Measurements from ENCODE around the gene NGEF. TPM values are rescaled to one million over a fixed set of nuclear protein-coding genes. Genes with fewer than 3 reads are reported as not detected.

The NGEF gene
- total RNA-seq, 1 donor from 2014 or later: 0.16 TPM

- no peak overlapping the region for H3K27ac Mint-ChIP-seq (ENCODE audit: unreplicated experiment)
- Histone ChIP-seq H3K4me2 (ENCODE audit: low read length) (peak overlapping the region; percentile 68), H3K9me3 (ENCODE audit: insufficient read depth, low read depth, low read length) (no peaks in the 10 kb centered on the region), H3K79me2 (ENCODE audit: insufficient read depth, low read length) (no peaks in the 10 kb centered on the region), H3K9ac (ENCODE audit: low read length) (no peak overlapping the region), H3K27ac (ENCODE audit: low read depth, low read length) (no peak overlapping the region), H3K36me3 (ENCODE audit: insufficient read depth, low read length) (no peaks in the 10 kb centered on the region), H3K4me3 (ENCODE audit: insufficient read depth, low read depth, low read length) (no peak overlapping the region), H3K4me1 (ENCODE audit: insufficient read depth, low read length) (peaks cover 14% of the 10 kb centered on the region), H3K27me3 (ENCODE audit: insufficient read depth, low read length) (no peaks in the 10 kb centered on the region), H2AFZ (ENCODE audit: low read depth, low read length) (no peak overlapping the region), H4K20me1 (ENCODE audit: insufficient read depth, low read length) (no peaks in the 10 kb centered on the region)
- FAIRE-seq: no peak
- TF ChIP-seq CTCF (IDR thresholded peaks at IDR 0.05; ENCODE audit: insufficient read depth, low read depth, low read length) (no peak), EZH2 (IDR thresholded peaks at IDR 0.05; ENCODE audit: insufficient read depth, low read length) (no peak)
- peaks cover 1% of the 10 kb centered on the region for H3K9me3 Mint-ChIP-seq (ENCODE audit: unreplicated experiment)
- peak; percentile 82 for DNase-seq (ENCODE audit: low read depth)
- no peaks in the 10 kb centered on the region for H3K36me3 Mint-ChIP-seq (ENCODE audit: low read depth, unreplicated experiment)
- H3K4me1 Mint-ChIP-seq (ENCODE audit: low read depth, unreplicated experiment): peaks cover 14% of the 10 kb centered on the region
- H3K27me3 Mint-ChIP-seq (ENCODE audit: low read depth, unreplicated experiment): peaks cover 46% of the 10 kb centered on the region
- no peak overlapping the region for H3K4me3 Mint-ChIP-seq (ENCODE audit: unreplicated experiment)
These were observed 121.4 kb downstream of the NGEF start for GRCh38 chr2:232891621-232892071.

GRCh38 chr2:232890896-232891601 lies 122.0 kb downstream of the NGEF start:
- Mint-ChIP-seq H3K27ac (ENCODE audit: unreplicated experiment) (no peak overlapping the region), H3K4me3 (ENCODE audit: unreplicated experiment) (no peak overlapping the region), H3K4me1 (ENCODE audit: low read depth, unreplicated experiment) (peaks cover 14% of the 10 kb centered on the region), H3K36me3 (ENCODE audit: low read depth, unreplicated experiment) (no peaks in the 10 kb centered on the region), H3K27me3 (ENCODE audit: low read depth, unreplicated experiment) (peaks cover 48% of the 10 kb centered on the region), H3K9me3 (ENCODE audit: unreplicated experiment) (peaks cover 1% of the 10 kb centered on the region)
- Histone ChIP-seq H3K9ac (ENCODE audit: low read length) (no peak overlapping the region), H3K79me2 (ENCODE audit: insufficient read depth, low read length) (no peaks in the 10 kb centered on the region), H3K27ac (ENCODE audit: low read depth, low read length) (no peak overlapping the region), H4K20me1 (ENCODE audit: insufficient read depth, low read length) (no peaks in the 10 kb centered on the region), H3K27me3 (ENCODE audit: insufficient read depth, low read length) (no peaks in the 10 kb centered on the region), H3K4me2 (ENCODE audit: low read length) (peak overlapping the region; percentile 68), H3K9me3 (ENCODE audit: insufficient read depth, low read depth, low read length) (no peaks in the 10 kb centered on the region), H3K4me1 (ENCODE audit: insufficient read depth, low read length) (peaks cover 14% of the 10 kb centered on the region), H2AFZ (ENCODE audit: low read depth, low read length) (peak overlapping the region; percentile 64), H3K4me3 (ENCODE audit: insufficient read depth, low read depth, low read length) (no peak overlapping the region), H3K36me3 (ENCODE audit: insufficient read depth, low read length) (no peaks in the 10 kb centered on the region)
- DNase-seq (ENCODE audit: low read depth) (no peak), FAIRE-seq (no peak)
- TF ChIP-seq CTCF (IDR thresholded peaks at IDR 0.05; ENCODE audit: insufficient read depth, low read depth, low read length) (no peak), EZH2 (IDR thresholded peaks at IDR 0.05; ENCODE audit: insufficient read depth, low read length) (no peak)

GRCh38 chr2:232890536-232890895 lies 122.5 kb downstream of the NGEF start:
- Histone ChIP-seq H3K4me2 (ENCODE audit: low read length) (peak overlapping the region; percentile 68), H3K4me1 (ENCODE audit: insufficient read depth, low read length) (peaks cover 14% of the 10 kb centered on the region), H3K9me3 (ENCODE audit: insufficient read depth, low read depth, low read length) (no peaks in the 10 kb centered on the region), H2AFZ (ENCODE audit: low read depth, low read length) (peak overlapping the region; percentile 64), H3K27ac (ENCODE audit: low read depth, low read length) (no peak overlapping the region), H3K36me3 (ENCODE audit: insufficient read depth, low read length) (no peaks in the 10 kb centered on the region), H4K20me1 (ENCODE audit: insufficient read depth, low read length) (no peaks in the 10 kb centered on the region), H3K9ac (ENCODE audit: low read length) (no peak overlapping the region), H3K4me3 (ENCODE audit: insufficient read depth, low read depth, low read length) (no peak overlapping the region), H3K79me2 (ENCODE audit: insufficient read depth, low read length) (no peaks in the 10 kb centered on the region), H3K27me3 (ENCODE audit: insufficient read depth, low read length) (no peaks in the 10 kb centered on the region)
- no peak for DNase-seq (ENCODE audit: low read depth)
- no peak for TF ChIP-seq CTCF (IDR thresholded peaks at IDR 0.05; ENCODE audit: insufficient read depth, low read depth, low read length)
- no peak for TF ChIP-seq EZH2 (IDR thresholded peaks at IDR 0.05; ENCODE audit: insufficient read depth, low read length)
- Mint-ChIP-seq H3K27ac (ENCODE audit: unreplicated experiment) (no peak overlapping the region), H3K4me3 (ENCODE audit: unreplicated experiment) (no peak overlapping the region), H3K27me3 (ENCODE audit: low read depth, unreplicated experiment) (peaks cover 54% of the 10 kb centered on the region), H3K9me3 (ENCODE audit: unreplicated experiment) (peaks cover 1% of the 10 kb centered on the region), H3K4me1 (ENCODE audit: low read depth, unreplicated experiment) (peaks cover 14% of the 10 kb centered on the region), H3K36me3 (ENCODE audit: low read depth, unreplicated experiment) (no peaks in the 10 kb centered on the region)
- no peak for FAIRE-seq
